AG10803 (cell line): Measurements from ENCODE around the gene MAST1.
A peak's percentile ranks its signal among the peaks of the same experiment; 100 is the strongest.
"Not testable (repeated sequence)": the region's sequence is repeated elsewhere in the genome, so short reads cannot be mapped to it uniquely, and the experiment has no call there.

Experiments used
- DNase-seq: peaks from one replicate; pipeline ENCODE4 v3.0.0; 2010; ENCODE audit warnings: low read depth
- H3K4me3 ChIP-seq: 2 replicates; pipeline ENCODE4 v1.5.1; 2011; ENCODE audit warnings: mild to moderate bottlenecking, low read length, control low read depth
- TF ChIP-seq, protein P1 (sequence below): conservative IDR thresholded peaks from 2 replicates; pipeline ENCODE4 v1.5.1; 2011; ENCODE audit warnings: mild to moderate bottlenecking, low read length, control low read depth, inconsistent platforms

Gene MAST1

GRCh38 chr19:12797141-12797587, 41.2 kb upstream of the MAST1 start:
- TF ChIP-seq, protein P1, sequence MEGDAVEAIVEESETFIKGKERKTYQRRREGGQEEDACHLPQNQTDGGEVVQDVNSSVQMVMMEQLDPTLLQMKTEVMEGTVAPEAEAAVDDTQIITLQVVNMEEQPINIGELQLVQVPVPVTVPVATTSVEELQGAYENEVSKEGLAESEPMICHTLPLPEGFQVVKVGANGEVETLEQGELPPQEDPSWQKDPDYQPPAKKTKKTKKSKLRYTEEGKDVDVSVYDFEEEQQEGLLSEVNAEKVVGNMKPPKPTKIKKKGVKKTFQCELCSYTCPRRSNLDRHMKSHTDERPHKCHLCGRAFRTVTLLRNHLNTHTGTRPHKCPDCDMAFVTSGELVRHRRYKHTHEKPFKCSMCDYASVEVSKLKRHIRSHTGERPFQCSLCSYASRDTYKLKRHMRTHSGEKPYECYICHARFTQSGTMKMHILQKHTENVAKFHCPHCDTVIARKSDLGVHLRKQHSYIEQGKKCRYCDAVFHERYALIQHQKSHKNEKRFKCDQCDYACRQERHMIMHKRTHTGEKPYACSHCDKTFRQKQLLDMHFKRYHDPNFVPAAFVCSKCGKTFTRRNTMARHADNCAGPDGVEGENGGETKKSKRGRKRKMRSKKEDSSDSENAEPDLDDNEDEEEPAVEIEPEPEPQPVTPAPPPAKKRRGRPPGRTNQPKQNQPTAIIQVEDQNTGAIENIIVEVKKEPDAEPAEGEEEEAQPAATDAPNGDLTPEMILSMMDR, result no peak
- DNase-seq, result no peak
- H3K4me3 ChIP-seq, result no peak overlapping the region

- not testable (repeated sequence) for DNase-seq
These were observed 40.7 kb upstream of the MAST1 start for GRCh38 chr19:12797607-12798006.

GRCh38 chr19:12799742-12800465, 38.4 kb upstream of the MAST1 start:
- no peak overlapping the region for H3K4me3 ChIP-seq

More at GRCh38 chr19:12797607-12798006, 40.7 kb upstream of the MAST1 start:
- H3K4me3 ChIP-seq, result not testable (repeated sequence)

DNA sequence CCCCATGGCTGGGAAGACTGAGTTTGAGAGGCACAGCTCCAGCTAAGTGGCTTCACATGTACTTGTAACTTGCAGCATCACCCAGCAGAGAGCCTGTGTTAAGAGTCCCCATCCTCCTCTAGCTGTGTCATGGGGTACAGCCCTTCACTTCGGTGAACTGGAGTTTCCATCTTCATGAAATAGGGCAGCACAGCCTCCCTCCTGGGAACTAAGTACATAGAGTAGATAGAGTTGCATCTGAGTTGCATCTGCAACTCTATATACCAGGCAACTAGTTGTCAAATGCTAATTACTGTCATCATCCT, 37.9 kb upstream of the MAST1 start:
- TF ChIP-seq, protein P1, result no peak
- DNase-seq, result no peak
- H3K4me3 ChIP-seq, result peak overlapping the region; percentile 86

More at GRCh38 chr19:12799742-12800465, 38.4 kb upstream of the MAST1 start:
- TF ChIP-seq, protein P1, result no peak
- no peak for DNase-seq

DNA sequence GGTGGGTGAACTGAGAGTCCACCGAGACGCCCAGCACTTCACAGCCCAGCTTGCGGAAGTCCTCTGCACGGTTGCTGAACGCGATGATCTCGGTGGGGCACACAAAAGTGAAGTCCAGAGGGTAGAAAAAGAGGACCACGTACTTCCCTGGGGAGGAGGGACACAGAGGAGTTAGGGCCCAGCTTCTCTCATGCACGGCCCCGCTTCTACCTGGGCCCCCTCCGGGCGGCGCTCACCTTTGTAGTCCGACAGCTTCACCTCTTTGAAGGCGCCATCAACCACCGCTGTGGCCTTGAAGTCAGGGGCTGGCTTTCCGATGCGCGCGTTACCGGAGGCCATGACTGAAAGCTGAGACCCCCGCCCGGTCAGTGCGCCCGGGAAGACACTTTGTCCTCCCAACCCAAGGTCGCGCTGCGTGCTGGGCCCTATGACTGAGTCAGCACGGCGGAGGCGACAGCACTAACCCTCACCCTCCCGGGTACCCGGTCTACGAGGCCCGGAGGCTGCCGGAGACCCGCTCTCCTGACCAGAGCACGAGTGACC, 37.3 kb upstream of the MAST1 start:
- no peak for DNase-seq
- TF ChIP-seq, protein P1, result no peak
- H3K4me3 ChIP-seq, result peak overlapping the region; percentile 86

GRCh38 chr19:12801466-12802266, 36.6 kb upstream of the MAST1 start, which contains the start of the genes PRDX2 and THSD8:
Gene PRDX2 (minus strand): TSS chr19:12801800. CDS start chr19:12801261, 539 bp downstream.
Gene THSD8 (plus strand): TSS chr19:12802069. CDS start chr19:12802072, 3 bp downstream.
- H3K4me3 ChIP-seq, result peak within 1 kb of the TSS; percentile 86
- TF ChIP-seq, protein P1, result no peak
- DNase-seq, result peak; percentile 63

DNA sequence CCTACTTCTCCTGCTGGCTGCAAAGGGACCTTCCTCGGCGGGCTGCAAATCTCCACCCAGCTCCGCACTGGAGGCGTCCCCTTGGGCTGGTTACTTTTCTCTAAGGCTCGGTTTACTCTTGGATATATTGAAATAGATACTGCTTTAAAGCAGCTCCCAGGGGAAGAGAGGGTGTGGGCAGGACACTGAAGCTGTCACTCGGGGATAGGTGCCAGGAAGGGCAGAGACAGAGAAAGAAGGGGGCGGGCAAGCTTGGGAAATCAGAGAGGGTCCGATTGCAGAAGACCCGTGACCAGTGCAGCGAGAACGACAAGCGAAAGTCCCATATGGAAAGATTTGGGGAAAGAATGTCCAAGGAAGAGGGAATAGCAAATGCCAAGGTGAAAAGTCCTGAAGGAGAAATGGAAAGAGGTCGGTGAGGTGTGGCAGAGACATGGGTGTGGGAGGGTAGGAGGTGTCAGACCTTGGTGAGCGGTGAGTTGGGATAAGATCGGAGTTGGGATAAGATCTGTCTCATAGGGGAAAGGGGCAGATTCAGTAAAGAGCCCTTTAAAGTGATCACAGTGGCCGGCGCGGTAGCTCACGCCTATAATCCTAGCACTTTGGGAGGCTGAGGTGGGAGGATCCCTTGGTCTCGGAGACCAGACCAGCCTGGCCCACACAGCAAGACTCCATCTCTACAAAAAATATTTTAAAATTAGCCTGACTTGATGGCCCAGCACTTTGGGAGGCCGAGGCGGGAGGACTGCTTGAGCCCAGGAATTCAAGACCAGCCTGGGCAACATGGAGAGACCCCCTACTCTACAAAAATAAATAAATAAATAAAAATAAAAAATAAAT, 35.8 kb upstream of the MAST1 start:
- DNase-seq, result no peak
- TF ChIP-seq, protein P1, result no peak
- peak overlapping the region; percentile 86 for H3K4me3 ChIP-seq
